ENCODE results near the gene HBE1. TPM values are rescaled to one million over a fixed set of nuclear protein-coding genes. Genes with fewer than 3 reads are reported as not detected.

The HBE1 gene
- total RNA-seq, 6 donors from 2014 or later = 2.5 to 3.0 TPM; not detected in 4

DNA sequence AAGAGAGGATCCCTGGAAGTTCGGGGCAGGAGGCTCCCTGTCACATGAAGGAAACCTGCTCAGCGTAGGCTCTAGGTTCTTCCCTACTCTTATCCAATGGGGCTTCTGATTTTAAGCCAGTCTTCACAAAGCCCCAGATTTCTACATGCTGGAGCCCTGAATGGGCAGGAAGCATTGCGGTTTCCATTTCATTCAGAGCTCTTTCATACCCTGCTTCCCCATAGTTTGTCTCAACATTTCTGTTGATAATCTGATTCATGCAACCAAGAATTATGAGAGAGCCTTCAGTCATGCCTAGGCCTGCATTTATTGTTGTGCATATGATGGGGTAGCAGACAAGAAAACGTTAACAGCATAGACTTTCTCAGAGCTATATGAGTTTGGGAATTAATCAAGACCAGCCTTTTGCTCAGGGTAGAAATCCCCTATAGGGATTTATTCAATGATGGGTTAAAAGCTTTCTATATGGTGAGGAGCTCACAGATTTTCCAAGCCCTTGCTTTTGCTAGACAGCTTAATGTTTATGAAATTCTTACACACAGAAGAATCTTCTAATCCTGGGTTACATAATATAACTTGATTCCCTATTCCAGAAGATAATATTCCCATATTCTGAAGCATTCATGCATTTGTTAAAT is 16.1 kb upstream of the HBE1 start:
- 82 to 92% methylated on average over 4 of the region's 4 CpGs for WGBS, 2 donors
- ATAC-seq (ENCODE audit: low FRiP score in 2 of 2) = no peak
- Histone ChIP-seq H3K4me1 (no peaks in the 10 kb centered on the region), H3K9me3 (no peaks in the 10 kb centered on the region), H3K4me3 (no peak overlapping the region), H3K27ac (no peak overlapping the region), H3K36me3 (no peaks in the 10 kb centered on the region), H3K27me3 (no peaks in the 10 kb centered on the region)
- no peak for DNase-seq
- TF ChIP-seq EP300 (IDR thresholded peaks at IDR 0.05) = no peak
- no peak for TF ChIP-seq POLR2AphosphoS5 (IDR thresholded peaks at IDR 0.05)
- TF ChIP-seq, protein P1, sequence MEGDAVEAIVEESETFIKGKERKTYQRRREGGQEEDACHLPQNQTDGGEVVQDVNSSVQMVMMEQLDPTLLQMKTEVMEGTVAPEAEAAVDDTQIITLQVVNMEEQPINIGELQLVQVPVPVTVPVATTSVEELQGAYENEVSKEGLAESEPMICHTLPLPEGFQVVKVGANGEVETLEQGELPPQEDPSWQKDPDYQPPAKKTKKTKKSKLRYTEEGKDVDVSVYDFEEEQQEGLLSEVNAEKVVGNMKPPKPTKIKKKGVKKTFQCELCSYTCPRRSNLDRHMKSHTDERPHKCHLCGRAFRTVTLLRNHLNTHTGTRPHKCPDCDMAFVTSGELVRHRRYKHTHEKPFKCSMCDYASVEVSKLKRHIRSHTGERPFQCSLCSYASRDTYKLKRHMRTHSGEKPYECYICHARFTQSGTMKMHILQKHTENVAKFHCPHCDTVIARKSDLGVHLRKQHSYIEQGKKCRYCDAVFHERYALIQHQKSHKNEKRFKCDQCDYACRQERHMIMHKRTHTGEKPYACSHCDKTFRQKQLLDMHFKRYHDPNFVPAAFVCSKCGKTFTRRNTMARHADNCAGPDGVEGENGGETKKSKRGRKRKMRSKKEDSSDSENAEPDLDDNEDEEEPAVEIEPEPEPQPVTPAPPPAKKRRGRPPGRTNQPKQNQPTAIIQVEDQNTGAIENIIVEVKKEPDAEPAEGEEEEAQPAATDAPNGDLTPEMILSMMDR (IDR thresholded peaks at IDR 0.05) = no peak
- TF ChIP-seq POLR2A (IDR thresholded peaks at IDR 0.05) = no peak

DNA sequence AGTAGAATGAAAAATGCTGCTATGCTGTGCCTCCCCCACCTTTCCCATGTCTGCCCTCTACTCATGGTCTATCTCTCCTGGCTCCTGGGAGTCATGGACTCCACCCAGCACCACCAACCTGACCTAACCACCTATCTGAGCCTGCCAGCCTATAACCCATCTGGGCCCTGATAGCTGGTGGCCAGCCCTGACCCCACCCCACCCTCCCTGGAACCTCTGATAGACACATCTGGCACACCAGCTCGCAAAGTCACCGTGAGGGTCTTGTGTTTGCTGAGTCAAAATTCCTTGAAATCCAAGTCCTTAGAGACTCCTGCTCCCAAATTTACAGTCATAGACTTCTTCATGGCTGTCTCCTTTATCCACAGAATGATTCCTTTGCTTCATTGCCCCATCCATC is 14.9 kb upstream of the HBE1 start:
- H3K4me3 ChIP-seq = no peak overlapping the region
- H3K4me1 ChIP-seq = no peaks in the 10 kb centered on the region
- ATAC-seq (ENCODE audit: low FRiP score in 2 of 2) = no peak
- H3K27me3 ChIP-seq = no peaks in the 10 kb centered on the region
- TF ChIP-seq, protein P1 (IDR thresholded peaks at IDR 0.05) = no peak
- TF ChIP-seq POLR2A (IDR thresholded peaks at IDR 0.05) (no peak), EP300 (IDR thresholded peaks at IDR 0.05) (no peak), POLR2AphosphoS5 (IDR thresholded peaks at IDR 0.05) (no peak)
- WGBS, 2 donors = 88% methylated on average over 2 of the region's 2 CpGs; no CpG with 5 or more reads in 1 of the 2 donors
- H3K27ac ChIP-seq = no peak overlapping the region
- no peak for DNase-seq
- H3K9me3 ChIP-seq = no peaks in the 10 kb centered on the region
- no peaks in the 10 kb centered on the region for H3K36me3 ChIP-seq

DNA sequence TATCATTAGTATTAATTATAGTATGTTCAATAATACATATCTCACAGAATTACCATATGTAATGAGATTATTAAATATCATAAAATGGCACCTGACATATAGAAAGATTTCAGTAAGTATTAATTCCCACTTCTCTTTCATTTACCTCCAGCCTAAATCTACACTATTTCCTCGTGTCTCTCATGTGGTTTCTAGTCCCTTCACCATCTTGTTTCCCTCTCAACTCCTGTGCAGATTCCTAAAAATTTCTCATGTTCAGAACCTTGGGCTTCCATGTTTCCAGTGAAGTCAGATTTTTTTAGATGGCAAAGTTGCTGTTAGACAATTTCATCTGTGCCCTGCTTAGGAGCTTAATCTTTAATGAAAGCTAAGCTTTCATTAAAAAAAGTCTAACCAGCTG is 14.1 kb upstream of the HBE1 start:
- Histone ChIP-seq H3K27me3 (no peaks in the 10 kb centered on the region), H3K4me3 (no peak overlapping the region), H3K27ac (no peak overlapping the region), H3K9me3 (no peaks in the 10 kb centered on the region), H3K4me1 (no peaks in the 10 kb centered on the region), H3K36me3 (no peaks in the 10 kb centered on the region)
- 66 to 77% methylated on average over 1 of the region's 1 CpG for WGBS, 2 donors
- ATAC-seq (ENCODE audit: low FRiP score in 2 of 2) (no peak), DNase-seq (no peak)
- TF ChIP-seq POLR2AphosphoS5 (IDR thresholded peaks at IDR 0.05) (no peak), EP300 (IDR thresholded peaks at IDR 0.05) (no peak), POLR2A (IDR thresholded peaks at IDR 0.05) (no peak)
- TF ChIP-seq, protein P1 (IDR thresholded peaks at IDR 0.05) = no peak

DNA sequence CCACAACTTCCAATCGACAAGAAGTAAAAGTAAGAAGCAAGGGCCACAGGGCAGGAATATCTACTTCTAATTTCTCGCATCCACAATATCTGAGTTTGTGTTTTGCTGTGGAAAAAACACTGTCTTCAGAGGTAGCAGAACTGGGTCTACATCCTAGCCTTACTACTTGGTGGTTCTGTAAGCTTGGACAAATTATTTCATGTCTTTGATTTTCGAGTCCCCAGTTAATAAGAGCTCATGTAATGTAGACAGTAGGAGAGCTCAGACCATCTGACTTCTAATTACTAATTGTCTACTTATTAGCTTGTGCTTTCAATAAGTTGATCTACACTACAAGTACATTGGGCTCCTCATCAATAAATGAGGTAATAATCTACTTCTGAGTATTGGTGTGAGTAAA is 13.3 kb upstream of the HBE1 start:
- no peak for DNase-seq
- TF ChIP-seq POLR2AphosphoS5 (IDR thresholded peaks at IDR 0.05) (no peak), EP300 (IDR thresholded peaks at IDR 0.05) (no peak), POLR2A (IDR thresholded peaks at IDR 0.05) (no peak)
- TF ChIP-seq, protein P1 (IDR thresholded peaks at IDR 0.05) = no peak
- 81 to 83% methylated on average over 3 of the region's 3 CpGs for WGBS, 2 donors
- ATAC-seq (ENCODE audit: low FRiP score in 2 of 2) = no peak
- Histone ChIP-seq H3K36me3 (no peaks in the 10 kb centered on the region), H3K4me1 (no peaks in the 10 kb centered on the region), H3K27ac (no peak overlapping the region), H3K4me3 (no peak overlapping the region), H3K9me3 (no peaks in the 10 kb centered on the region), H3K27me3 (no peaks in the 10 kb centered on the region)

DNA sequence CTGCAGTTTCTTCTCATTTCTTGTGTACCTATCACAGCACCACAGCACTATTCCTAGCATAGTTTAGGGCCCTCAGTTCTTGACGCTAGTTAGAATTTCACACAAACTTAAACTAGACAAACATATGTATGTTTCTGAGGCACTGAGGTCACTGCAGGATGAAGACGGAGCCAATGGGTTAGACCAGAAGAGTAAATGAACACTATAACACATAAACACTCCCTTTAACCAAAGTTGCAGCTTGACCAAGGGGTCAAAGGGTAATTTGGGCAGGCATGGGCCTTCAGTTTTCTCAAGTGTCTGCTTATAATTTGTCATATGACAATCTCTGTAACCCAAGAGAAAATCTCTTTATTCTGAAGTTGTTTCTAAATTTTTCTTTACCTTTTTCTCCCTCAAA is 12.9 kb upstream of the HBE1 start:
- WGBS, 2 donors = 82 to 90% methylated on average over 2 of the region's 2 CpGs
- Histone ChIP-seq H3K36me3 (no peaks in the 10 kb centered on the region), H3K27ac (no peak overlapping the region), H3K9me3 (no peaks in the 10 kb centered on the region), H3K27me3 (no peaks in the 10 kb centered on the region), H3K4me1 (no peaks in the 10 kb centered on the region), H3K4me3 (no peak overlapping the region)
- TF ChIP-seq POLR2A (IDR thresholded peaks at IDR 0.05) (no peak), EP300 (IDR thresholded peaks at IDR 0.05) (no peak), POLR2AphosphoS5 (IDR thresholded peaks at IDR 0.05) (no peak)
- TF ChIP-seq, protein P1 (IDR thresholded peaks at IDR 0.05) = no peak
- DNase-seq (no peak), ATAC-seq (ENCODE audit: low FRiP score in 2 of 2) (no peak)

All from upper lobe of left lung (tissue), 6 donors.